GM18511 (cell line): ENCODE results near the gene EWSR1.

Experiments used
- ATAC-seq: cut with Tn5 transposase; IDR thresholded peaks from one replicate; pipeline ENCODE4 v1.9.1; 2021; ENCODE audit warnings: mild to moderate bottlenecking, moderate library complexity; ENCODE audit not compliant: unreplicated experiment

The EWSR1 gene

DNA sequence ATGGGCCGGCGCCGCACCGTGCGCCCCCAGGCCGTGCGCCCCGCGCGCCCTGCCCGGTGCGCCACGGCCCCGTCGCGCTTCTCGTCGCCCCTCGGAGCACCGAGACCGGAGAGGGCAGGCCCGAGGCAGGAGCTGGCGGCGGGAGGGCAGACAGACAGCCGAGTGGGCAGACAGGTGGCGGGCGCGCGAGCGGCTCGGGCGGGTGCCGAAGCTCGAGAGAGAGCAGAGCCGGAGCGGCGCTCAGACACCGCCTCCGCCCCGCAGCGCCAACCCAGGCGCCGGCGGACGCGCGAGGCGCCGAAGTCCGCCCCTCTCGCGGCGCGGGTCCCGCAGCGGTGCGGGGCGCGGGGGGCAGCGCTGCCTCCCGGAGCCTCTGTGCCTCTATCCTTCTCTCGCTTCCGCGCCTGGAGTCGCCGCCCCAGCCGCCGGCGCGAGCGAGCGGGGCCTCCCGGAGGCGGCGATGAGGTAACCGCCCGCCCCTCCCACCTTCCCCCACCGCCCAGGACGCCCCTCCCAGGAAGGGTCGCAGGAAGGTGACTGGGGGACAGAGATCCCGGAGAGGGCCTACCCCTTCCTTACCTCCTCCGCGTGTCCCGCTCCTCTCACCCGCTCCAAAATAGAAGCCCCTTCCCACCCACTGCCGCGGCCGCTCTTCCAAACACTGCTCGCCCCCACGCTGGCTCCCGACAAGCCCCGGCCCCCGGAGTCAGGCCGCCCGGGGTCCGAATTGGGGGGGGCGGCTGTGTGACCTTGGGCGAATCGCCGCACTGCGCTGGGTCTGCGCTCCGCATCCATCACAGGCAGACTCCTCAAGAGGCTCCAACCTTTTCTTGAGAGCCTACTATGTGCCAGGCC lies 47.4 kb downstream of the EWSR1 start, which contains the start of gene RASL10A:
Gene RASL10A, minus strand, starts transcription at position 412 of the 855 bp plus-strand sequence. CDS start 451 bp downstream, outside the sequence.
- no peak for ATAC-seq

DNA sequence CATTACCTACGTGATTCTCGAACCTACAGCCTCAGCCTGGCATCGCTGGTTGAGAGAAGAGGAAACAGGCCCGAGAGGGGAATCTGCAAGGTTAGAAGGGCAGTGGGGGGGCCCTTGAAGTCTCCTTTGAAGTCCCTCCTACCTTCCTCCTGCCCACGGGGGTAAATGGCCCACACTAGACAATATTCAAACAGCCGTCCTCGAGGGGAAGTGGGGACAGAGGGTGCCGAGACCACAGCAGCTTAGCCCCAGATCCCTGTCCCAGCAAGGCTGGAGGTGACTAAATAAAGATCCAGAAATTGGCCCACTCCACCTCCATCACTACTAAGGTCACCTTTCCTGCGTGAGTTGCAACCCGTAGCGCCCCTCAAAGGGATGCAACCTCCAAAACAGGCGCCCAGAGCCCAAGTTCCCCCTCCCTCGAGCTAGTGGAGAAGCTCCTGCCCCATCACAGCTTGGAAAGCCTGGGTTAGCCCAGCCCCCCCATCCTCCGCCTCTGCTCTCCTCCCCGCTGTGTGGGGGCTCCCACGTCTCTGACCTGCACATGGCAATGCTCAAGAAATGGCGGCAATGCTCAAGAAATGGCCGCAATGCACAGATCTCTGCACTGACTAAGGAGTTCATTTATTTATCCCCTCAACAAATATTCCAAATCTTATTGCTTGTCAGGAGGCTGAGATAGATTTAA lies 48.2 kb downstream of the EWSR1 start:
- ATAC-seq, result no peak

DNA sequence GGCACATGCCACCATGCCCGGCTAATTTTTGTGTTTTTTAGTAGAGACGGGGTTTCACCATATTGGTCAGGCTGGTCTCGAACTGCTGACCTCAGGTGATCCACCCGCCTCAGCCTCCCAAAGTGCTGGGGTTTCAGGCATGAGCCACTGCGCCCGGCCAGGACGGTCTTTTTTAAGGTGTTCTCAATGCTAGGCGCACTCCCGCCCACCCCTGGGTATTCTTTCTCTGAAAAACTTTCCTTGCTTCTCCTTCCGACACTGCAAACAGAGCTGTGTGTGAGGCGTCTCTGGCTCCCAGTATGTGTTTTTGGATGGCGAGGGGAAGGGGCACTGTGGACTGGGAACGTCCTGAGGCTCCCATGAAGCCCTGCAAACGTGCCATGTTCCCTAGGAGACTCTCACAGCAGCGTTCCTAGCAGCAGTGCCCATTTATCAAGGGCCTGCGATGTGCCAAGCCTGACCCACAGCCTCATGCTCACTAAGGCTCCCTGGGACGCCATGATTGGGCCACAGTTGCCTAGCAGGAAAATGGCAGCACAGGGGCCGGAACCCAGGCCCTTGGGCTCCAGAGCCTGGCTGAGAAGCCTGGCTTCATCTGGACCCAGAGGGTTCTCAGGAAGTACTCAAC lies 49.9 kb downstream of the EWSR1 start:
- ATAC-seq, result no peak

DNA sequence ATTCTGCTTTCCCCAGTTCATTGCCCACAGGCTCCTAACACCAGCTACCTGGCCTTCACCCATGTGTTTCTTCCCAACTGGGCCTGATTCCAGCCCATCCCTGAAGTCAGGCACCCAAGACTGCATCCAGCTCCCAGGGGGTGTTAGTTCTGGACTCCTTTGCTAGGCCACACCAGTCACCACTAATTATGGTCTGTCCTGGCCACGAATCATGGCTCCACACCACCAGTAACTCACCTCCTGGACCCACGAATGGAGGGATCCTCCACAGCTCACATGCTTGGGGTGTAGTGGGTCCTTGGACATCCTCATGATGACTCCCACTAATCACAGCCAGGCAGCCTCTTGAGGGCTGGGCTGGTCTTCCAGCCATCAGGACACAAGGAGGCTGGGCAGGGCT lies 51.0 kb downstream of the EWSR1 start:
- no peak for ATAC-seq

DNA sequence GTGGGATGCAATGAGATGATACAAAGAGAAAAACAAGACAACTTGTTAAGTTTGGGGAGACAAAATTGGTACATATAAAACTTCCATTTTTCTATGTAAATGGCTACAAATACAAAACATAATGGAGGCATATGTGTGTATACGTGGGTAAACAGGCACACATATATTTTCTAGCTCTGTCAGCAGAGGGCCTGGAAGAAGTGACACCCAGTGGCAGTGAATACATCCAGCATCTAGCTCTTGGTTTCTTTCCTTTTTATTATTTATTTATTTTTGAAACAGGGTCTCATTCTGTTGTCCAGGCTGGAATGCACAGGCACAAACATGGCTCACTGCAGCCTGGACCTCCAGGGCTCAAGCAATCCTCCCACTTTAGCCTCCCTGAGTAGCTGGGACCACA lies 52.5 kb downstream of the EWSR1 start:
- ATAC-seq, result no peak

DNA sequence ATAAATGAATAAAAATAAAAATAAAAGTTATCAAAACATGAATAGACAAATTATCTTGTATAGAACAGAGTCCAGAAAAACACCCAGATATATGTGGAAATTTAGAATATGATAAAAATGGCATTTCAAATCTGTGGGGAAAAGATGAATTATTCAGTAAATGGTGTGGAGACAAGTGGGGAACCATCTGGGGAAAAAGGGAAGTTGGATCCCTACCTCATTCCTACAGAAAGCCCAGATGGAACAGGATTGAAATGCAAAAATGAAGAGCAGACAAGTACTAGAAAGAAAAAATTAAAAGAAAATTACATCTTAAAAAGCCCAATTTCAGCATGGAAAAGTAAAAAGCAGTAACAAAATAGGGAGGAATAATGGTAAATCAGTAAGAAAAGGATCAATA lies 55.6 kb downstream of the EWSR1 start:
- ATAC-seq, result no peak

DNA sequence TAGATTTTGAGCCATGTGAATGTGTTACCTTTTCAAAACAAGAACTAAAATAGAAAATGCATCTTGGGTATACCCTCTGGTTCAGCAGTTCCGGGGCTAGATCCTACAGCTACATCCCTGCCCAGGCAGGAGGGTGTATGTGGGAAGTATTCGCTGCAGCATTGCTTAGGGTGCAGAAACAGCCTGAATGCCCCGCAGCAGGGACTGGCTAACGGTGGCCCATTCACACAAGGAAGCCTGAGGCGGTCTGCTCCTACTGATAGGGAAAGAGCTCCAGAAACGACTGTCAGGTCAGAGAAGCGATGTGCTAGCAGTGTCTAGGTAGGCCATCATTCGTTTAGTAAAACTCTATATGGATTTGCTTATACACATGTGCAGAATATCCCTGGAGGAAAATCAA lies 57.3 kb downstream of the EWSR1 start:
- ATAC-seq, result no peak

DNA sequence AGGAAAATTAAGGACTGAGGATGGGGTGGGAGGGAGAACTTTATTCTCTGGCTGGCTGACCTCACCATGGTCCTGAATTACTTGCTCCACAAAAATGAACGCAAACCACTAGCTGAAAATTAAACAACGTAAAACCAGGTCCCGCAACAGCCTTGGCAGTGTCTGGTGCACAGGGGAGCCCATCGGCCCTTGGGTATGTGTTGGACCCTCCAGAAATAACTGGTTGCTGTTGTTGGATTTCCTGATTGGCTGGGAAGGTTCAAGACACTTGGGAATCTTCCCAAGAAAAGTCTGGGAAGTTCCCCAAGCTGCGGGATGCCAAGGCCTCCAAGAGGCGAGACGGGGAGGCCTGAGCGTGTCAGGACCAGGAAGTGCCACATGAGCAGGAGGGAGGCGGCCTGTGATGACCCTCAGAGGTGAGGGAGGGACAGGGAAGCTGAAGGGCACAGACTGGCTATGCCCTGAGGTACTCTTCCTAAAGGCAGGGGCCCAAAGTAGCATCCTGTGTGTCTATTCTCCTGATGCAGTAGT lies 57.8 kb downstream of the EWSR1 start:
- ATAC-seq, result no peak

DNA sequence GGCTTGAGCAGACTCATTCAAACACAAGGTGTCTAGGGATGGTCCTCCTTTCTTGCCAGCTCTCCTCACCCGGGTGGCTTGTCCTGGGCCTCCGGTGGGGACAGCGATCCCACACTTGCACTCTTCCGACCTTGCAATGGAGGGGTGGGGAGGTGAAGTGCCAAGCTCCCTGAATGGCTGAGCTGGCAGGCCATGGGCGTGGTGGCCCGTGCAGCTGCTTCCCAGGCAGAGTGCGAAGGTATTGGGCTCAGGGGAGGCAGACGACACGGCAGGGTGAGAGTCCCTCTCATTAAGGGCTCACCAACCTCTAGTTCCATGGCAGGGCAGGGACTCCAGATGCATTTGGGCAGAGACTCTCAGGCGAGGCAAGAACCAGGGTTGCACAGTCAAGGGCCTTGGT lies 58.4 kb downstream of the EWSR1 start:
- ATAC-seq, result no peak

DNA sequence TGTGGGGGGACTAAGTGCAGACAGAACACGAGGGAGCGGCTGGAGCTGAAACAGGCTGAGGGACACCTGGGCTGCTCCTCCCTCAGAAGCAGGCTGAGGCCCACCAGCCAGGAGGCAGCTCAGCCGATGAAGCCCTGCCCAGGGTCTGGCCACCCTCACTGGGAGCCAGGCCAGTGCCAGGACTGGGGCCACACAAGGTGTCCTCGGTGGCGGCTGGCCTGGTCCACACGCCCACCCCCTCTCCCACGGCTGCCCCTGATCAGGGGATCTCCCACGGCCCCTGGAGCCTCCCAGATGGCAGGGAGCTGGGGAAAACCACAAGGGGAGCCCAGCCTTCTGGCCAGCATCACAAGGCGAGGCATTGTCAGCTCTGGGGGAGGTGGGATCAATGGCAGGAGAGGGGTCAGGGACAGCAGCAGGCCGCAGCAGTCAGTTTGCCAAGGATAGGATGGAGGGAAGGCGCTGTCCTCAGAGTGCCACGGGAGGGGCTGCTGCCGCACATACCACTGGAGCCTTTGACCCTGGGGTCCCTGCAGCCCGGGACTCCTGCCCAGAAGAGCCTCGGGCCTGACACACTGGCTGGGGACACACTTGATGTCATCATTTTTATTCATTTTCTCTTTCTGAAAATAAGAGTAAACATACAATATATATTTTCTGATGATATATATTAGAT lies 59.2 kb downstream of the EWSR1 start:
- no peak for ATAC-seq

DNA sequence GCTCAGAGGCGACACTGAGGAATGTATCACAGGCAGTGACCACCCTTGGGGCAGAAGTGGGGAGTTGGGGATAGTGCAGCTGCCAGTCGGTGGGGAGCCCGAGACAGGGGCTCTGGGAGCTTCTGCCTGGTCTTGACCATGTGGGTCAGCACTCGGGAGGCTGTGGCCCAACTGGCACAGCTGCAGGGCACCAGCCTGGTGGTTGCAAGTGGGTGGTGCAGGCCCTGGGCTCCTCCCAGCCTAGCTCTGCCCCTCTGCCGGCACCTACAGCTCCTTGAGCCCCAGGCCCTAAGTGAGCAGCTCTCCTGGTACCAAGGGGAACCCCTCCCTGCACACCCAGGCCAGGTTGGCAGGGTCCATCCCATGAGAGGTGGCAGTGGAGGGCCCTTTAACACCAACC lies 60.0 kb downstream of the EWSR1 start:
- no peak for ATAC-seq

DNA sequence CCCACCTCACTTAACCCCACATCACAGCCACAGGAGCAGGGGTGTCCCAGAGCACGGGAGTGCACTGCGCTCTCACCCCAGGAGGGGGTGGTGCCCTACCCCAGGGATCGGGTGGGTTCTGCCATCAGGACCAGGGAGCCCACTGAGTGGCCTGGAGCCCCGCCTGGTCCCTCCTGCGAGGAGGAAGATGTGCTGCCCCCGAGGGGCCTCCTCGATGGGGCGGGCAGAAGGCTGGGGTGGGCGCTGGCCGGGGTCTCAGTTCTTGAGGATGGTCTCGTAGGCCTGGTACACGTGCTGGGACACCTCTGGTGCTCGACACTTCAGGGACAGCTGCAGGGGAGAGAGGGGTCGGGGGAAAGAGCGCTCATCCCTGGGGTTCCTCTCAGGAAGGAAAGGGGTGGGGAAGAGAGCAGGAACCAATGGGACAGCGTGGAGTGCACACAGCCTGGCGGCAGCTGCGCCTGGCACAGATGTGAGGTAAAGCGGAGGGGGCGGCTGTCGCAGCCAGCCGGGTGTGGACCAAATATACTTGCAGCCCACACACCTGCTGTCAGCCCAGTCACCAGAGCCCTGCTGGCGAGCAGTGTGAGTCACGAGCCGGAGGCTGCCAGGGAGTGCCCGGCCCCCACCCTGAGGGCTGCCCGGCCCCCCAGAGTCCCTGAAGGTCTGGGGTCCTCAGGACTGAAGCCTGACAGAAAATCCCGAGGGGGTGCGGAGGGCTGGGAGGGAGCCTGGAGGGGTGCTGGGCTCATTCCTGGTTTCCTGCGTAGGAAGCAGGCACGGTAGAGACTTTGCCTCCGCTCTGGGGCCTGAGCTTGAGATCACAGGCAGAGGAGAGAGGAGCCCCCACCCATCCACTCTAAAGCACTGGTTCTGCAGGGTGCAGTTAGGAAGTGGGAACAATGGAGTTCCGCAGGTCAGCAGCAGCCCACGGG lies 60.8 kb downstream of the EWSR1 start:
- ATAC-seq, result no peak

DNA sequence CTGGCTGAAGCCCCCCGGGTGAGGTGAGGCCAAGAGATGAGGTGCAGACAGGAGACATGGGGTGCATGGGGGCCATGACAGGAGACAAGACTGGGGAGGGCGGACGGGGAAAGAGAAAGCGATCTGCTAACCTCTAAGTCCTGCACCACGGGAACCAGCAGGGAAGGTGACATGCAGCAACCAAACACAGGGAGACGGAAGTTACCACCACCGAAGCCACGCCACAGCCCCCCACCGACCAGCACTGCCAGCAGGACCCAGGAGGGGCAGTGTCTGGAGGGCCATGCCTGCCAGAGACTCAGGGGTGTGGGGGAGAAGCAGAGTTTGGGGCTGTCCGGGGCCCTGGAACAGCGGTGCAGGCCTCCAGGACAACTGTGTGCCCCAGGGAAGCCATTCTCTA lies 61.5 kb downstream of the EWSR1 start:
- no peak for ATAC-seq

DNA sequence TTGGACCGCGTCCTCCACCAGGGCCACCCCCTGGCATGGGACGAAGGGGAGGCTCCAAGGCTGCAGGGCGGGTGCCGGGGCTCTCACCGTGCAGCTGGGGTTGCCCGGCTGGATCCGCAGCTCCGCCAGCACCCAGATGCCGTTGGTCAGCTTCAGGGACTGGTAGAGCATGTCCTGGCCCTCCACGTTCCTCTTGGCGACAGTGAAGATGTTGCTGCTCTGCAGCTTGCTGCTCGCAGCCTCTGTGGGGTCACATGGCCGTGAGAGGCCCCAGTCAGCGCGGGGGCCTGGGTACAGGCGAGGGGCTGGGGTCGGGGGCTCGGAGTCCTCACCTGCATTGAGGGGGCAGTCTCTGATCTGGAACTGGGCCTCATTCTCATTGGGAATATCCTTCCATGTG lies 62.2 kb downstream of the EWSR1 start:
- ATAC-seq, result no peak

DNA sequence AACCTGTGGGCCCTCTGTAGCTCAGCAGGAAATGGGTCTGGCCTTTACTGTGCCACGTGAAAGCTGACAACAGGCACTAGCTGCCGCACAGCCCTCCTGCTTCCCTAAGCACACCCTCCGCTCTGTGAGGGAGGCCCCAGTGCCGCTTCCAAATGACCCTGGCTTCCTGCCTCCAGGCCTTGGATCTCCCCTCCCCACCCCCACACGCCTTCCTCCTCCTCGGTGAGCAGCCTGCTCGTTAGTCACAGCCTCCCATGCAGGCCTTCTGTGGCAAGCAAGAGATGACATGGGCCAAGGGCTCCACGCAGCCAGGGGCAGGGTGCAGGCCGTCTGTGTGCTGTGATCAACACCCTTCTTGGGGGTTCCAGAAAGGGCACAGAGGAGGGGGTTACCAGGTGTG lies 62.7 kb downstream of the EWSR1 start:
- ATAC-seq, result no peak

DNA sequence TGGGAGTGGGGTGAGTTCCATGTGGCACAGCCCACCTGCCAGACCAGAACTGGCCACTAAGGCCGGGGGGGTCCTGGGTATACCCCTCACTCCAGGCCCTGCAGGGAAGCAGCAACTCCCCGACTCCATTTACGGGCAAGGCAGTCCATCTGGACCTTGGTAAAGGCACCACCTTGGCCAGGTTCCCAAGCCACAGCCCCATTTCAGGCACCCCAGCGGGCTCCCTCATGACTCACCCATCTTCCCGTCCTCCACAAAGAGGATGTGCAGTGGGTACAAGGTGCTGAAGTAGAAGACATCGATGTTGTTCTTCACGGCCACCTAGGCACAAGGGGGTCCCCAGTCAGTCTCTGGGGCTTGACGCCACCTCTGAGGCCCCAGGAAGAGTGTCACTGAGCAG lies 63.1 kb downstream of the EWSR1 start:
- ATAC-seq, result no peak

DNA sequence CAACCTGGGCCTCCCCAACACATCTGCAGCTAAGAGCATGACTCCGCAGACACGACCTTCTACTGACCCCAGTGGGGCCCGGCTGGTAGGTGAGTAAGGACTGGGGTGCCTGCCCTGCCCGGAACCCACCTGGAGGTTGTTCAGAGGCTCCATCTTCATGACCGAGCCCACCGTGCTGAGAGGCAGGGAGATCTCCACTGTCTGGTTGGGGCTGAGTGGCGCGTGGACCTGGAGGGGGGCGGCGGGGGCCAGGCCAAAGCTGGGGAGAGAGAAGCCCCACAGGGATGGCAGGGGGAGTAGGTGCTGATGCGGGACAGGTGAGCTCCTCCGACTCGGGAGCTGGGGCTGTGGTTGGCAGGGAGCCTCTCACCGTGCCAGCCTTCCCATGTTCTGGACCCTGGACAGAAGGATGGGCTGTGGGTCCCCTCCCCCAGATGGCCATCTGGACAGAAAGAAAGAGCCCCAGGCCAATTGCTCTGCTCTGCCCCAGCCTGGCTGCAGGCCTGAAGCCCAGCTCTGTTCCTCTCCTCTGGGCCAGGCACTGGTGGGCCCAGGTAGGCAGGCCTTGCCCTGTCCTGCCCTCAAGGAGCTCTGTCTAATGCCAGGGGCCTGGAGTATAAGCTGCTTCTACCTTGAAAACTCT lies 63.7 kb downstream of the EWSR1 start:
- no peak for ATAC-seq

DNA sequence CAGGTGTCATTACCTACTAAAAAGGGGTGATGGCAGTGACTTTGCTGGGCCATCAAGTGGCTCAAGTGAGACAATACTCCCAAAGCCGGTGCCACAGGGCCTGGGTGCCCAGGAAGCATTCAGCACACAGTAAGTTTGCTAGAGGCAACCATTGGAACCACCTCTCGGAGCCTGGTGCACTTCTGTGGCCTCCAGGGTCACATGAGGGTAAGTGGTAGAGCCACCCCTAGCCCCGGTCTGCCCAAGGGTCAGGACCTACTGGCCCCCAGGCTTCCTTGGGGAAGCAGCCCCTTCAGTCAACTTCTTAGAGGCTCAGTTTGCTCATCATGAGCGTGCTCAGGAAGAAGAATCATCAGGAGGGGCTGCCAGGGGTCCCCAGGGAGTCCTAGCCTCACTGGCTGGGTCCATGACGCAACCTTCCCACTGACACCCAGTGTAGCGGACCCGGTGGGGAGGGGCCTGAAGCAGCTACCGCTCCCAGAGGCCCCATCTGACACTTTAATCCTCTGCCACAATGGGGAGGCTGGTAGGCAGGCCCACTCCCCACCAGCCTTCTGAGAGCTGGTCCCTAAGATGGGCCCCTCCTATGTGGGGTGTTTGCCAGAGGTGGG lies 64.9 kb downstream of the EWSR1 start:
- ATAC-seq, result no peak

DNA sequence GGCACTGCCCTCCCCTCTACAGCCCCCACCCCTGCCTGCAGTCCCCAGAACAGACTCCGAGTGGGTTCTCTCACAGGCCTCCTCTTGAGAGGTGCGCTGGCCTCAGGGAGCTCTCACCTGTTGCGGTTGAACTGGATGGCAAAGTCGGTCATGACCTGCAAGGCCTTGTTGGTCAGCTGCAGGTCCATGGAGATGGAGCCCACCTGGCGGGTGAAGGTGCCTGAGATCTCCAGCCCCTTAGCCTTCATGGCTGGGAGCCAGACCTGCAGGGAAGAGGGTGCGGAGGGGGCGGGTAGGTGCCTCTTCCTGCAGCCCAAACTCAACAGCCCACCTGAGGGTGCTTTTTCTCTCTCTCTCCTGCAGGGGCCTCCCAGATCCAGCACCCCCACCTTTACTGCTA lies 66.1 kb downstream of the EWSR1 start:
- ATAC-seq, result no peak
